GM10248 (cell line): Measurements from ENCODE around the gene KIR2DL3.
"Not testable (repeated sequence)": the region's sequence is repeated elsewhere in the genome, so short reads cannot be mapped to it uniquely, and the experiment has no call there.

Source experiments
- CTCF ChIA-PET: fragments of 300-600 bp; sonication (Branson Sonifier 250); formaldehyde crosslinking; extraction: SDS; loops from one replicate; lab custom pipeline; 2021; ENCODE audit warnings: antibody characterized with exemption; lab: Yijun Ruan, JAX
- POLR2A ChIA-PET: fragments of 350-650 bp; sonication (Branson Sonifier 250); formaldehyde crosslinking; extraction: SDS; loops from one replicate; lab custom pipeline; 2020; ENCODE audit warnings: antibody characterized with exemption; lab: Yijun Ruan, JAX
- DNase-seq: peaks from one replicate; pipeline ENCODE4 v3.0.0; 2012; ENCODE audit errors: extremely low spot score
- TF ChIP-seq, protein P1 (sequence below): IDR thresholded peaks from 2 replicates; pipeline ENCODE4 v1.5.1; 2012; ENCODE audit warnings: mild to moderate bottlenecking, low read depth; ENCODE audit errors: extremely low read depth, missing control alignments, control extremely low read depth

The KIR2DL3 gene

DNA sequence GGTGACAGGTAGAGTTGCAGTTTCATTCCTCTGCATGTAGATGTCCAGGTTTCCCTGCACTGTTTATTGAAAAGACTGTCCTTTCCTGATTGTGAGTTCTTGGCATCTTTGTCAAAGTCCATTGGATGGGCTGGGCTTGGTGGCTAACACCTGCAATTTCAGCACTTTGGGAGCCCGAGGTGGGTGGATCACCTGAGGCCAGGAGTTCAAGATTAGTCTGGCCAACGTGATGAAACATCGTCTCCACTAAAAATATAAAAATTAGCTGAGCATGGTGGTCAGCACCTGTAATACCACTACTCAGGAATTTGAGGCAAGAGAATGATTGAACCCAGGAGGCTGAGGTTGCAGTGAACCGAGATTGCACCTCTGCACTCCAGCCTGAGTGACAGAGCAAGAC, 39.5 kb downstream of the KIR2DL3 start:
- DNase-seq, CTCF ChIA-PET, POLR2A ChIA-PET: not testable (repeated sequence)

- POLR2A ChIA-PET, DNase-seq, CTCF ChIA-PET: not testable (repeated sequence)
Observed at GRCh38 chr19:54778896-54779295, 40.6 kb downstream of the KIR2DL3 start.

DNA sequence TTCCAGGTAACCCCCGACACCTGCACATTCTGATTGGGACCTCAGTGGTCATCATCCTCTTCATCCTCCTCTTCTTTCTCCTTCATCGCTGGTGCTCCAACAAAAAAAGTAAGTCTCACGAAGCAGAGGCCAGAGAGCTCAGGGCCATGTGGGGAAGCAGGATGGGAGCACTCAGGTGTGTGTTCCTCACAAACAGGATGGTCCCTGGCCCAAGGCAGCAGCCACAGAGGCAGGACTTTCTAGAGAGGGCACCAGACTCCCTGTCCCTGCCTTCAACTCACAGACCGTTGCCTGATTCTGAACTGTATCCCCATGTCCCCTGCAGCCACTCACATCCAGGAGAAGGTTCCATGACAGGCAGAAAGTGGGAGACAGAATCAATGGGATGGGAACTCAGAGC, 44.6 kb downstream of the KIR2DL3 start:
- POLR2A ChIA-PET, CTCF ChIA-PET, DNase-seq: not testable (repeated sequence)

DNA sequence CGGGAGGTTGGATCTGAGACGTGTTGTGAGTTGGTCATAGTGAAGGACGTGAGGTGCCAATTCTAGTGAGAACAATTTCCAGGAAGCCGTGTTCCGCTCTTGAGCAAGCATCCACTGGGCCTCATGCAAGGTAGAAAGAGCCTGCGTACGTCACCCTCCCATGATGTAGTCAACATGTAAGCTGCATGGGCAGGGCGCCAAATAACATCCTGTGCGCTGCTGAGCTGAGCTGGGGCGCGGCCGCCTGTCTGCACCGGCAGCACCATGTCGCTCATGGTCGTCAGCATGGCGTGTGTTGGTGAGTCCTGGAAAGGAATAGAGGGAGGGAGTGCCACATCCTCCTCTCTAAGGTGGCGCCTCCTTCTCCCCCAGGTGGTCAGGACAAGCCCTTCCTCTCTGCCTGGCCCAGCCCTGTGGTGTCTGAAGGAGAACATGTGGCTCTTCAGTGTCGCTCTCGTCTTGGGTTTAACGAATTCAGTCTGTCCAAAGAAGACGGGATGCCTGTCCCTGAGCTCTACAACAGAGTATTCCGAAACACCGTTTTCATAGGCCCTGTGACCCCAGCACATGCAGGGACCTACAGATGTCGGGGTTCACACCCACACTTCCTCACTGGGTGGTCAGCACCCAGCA, 47.9 kb downstream of the KIR2DL3 start:
- POLR2A ChIA-PET, CTCF ChIA-PET: not testable (repeated sequence)

GRCh38 chr19:54788154-54788553, 49.8 kb downstream of the KIR2DL3 start:
- DNase-seq, POLR2A ChIA-PET, CTCF ChIA-PET: not testable (repeated sequence)

More for the DNA sequence above, 47.9 kb downstream of the KIR2DL3 start:
- not testable (repeated sequence) for DNase-seq

DNA sequence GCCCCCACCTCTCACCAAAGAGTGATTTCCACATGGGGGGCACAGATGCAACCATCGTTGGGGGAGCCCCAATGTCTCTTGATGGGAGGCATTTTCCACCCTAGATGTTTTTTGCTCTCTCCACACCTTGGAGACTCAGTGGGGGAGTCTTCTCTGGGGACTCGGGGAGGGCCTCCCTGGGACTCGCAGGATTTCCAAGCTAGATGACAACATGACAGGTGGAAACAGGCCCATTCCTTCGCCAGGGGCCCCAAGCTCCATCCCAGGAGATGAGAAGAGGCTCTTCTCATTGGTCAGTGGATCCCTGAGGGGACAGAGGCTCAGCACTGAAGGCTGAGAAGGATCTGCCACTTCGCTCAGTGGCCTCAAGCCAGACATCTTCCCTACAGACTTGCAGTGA, 52.4 kb downstream of the KIR2DL3 start:
- DNase-seq, result no peak
- TF ChIP-seq, protein P1, sequence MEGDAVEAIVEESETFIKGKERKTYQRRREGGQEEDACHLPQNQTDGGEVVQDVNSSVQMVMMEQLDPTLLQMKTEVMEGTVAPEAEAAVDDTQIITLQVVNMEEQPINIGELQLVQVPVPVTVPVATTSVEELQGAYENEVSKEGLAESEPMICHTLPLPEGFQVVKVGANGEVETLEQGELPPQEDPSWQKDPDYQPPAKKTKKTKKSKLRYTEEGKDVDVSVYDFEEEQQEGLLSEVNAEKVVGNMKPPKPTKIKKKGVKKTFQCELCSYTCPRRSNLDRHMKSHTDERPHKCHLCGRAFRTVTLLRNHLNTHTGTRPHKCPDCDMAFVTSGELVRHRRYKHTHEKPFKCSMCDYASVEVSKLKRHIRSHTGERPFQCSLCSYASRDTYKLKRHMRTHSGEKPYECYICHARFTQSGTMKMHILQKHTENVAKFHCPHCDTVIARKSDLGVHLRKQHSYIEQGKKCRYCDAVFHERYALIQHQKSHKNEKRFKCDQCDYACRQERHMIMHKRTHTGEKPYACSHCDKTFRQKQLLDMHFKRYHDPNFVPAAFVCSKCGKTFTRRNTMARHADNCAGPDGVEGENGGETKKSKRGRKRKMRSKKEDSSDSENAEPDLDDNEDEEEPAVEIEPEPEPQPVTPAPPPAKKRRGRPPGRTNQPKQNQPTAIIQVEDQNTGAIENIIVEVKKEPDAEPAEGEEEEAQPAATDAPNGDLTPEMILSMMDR, result no peak
- POLR2A ChIA-PET, result no interaction called here
- CTCF ChIA-PET, result no interaction called here

DNA sequence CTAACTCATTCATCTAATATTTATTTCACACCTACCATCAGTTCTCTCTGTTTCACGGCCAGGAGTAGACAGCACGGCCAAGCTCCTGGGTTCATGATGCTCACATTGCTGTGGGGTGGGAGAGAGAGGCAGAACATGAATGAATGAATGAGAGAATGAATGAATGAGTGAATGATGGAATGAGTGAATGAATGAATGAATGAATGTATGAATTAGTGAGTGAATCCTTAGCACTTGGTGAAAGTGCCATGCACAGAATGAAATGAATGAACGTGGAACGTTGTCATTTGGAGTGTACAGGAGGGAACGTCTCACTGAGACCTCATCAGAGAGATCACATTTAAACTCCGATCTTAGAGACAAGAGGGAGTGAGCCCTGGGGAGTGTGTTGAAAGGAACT, 53.2 kb downstream of the KIR2DL3 start:
- ChIA-PET POLR2A (no interaction called here), CTCF (no interaction called here)
- TF ChIP-seq, protein P1, result no peak
- no peak for DNase-seq

- POLR2A ChIA-PET, result no interaction called here
- CTCF ChIA-PET, result no interaction called here
- TF ChIP-seq, protein P1, result no peak
- peak; percentile 50 for DNase-seq
Observed at GRCh38 chr19:54792814-54793213, 54.5 kb downstream of the KIR2DL3 start.

DNA sequence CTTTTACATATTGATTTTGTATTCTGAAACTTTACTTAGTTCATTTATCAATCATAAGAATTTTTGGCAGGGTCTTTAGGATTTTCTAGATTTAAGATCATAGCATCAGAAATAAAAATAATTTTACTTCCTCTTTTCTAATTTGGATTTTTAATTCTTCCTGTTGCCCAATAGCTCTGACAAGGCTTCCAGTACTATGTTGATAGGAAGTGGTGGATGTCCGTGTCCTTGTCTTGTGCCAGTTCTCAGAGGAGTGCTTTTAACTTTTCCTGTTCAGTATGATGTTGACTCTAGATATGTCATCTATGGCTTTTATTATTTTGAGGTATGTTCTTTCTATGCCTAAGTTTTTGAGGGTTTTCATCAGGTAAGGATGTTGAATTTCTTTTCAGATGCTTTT, 57.4 kb downstream of the KIR2DL3 start:
- POLR2A ChIA-PET, result no interaction called here
- CTCF ChIA-PET, result no interaction called here
- TF ChIP-seq, protein P1, result no peak
- DNase-seq, result no peak
